Measurements from ENCODE around the gene CDC42EP4. TPM values are rescaled to one million over a fixed set of nuclear protein-coding genes. Genes with fewer than 3 reads are reported as not detected.

CDC42EP4 gene
- total and polyA plus RNA-seq, 10 of the 15 experiments (the other 5 are each of a cell fraction or from before 2014, with no cell fraction given), result 0.05 to 7.1 (median 2.7) TPM

DNA sequence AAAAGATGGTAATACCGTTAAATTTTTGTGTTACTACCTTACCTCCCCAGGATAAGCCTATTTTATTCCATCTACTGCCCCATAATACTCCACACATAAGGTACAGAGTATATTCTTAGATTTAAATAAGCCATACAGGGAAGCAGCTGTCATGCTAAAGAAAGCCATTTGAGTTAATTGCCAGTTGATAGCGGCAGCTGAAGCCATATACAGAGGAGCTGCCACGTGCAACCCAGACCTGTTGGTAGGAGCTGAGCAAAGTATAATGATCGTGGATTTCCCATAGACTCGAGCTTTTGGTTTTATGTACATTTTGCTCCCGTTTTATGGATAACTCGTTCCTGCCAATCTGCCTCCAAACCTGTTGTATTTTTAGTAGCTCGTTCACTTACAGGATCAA lies 62.1 kb downstream of the CDC42EP4 start:
- H3K4me1 ChIP-seq (ENCODE audit: control insufficient read depth, insufficient read depth, low read length), result no peaks in the 10 kb centered on the region
- 95% methylated on average over 8 of the region's 8 CpGs for WGBS (ENCODE audit: insufficient coverage, insufficient replicate concordance, low lambda C conversion rate, missing lambda C conversion rate)
- H3K27ac ChIP-seq (ENCODE audit: control insufficient read depth, insufficient read depth), result no peak overlapping the region
- ChIA-PET POLR2A (interaction anchor here (0.6 to 1.1 kb wide), 2 partner anchors 15 to 57 kb away, joined by 3 read pairs; partner anchors contain the start of gene COG1), SMC1A (ENCODE audit: uncharacterized antibody, unreplicated experiment) (interaction anchor here (0.8 to 16.1 kb wide), 10 partner anchors 10 to 690 kb away, joined by 3 to 261 read pairs (median 6); partner anchors contain the start of gene COG1), CTCF (interaction anchor here (0.7 to 12.7 kb wide), 10 partner anchors 11 to 693 kb away, joined by 3 to 365 read pairs (median 8); partner anchors contain the start of genes CDC42EP4 and COG1), RAD21 (ENCODE audit: unreplicated experiment) (interaction anchor here (0.7 to 2.5 kb wide), 6 partner anchors 9 to 693 kb away, joined by 3 to 15 read pairs (median 4); no protein-coding TSS in a partner anchor)
- no peaks in the 10 kb centered on the region for H3K9me3 ChIP-seq (replicated peaks; ENCODE audit: control insufficient read depth, insufficient read depth, low read length)
- H3K4me2 ChIP-seq (ENCODE audit: control insufficient read depth, insufficient read depth), result no peak overlapping the region
- no peaks in the 10 kb centered on the region for H3K79me2 ChIP-seq (ENCODE audit: control insufficient read depth, insufficient read depth, low read length)
- FAIRE-seq (no peak), DNase-seq (ENCODE audit: low read depth, low spot score) (no peak), ATAC-seq (no peak)
- peaks cover 0 to 15% of the 10 kb centered on the region in 2 experiments; a peak in 3 of 4 replicates for H3K36me3 ChIP-seq (ENCODE audit: control insufficient read depth in 2 of 2, insufficient read depth in 2 of 2, low read length in 1 of 2)
- no TSS peak for BruUV-seq (replicated peaks)
- in situ Hi-C loops (cut with MboI) (loop anchor here (5.0 kb wide), 1 partner anchor 123 kb away; no protein-coding TSS in a partner anchor), intact Hi-C loops (cut with micrococcal nuclease; ENCODE audit: unreplicated experiment) (loop anchor here (5.0 kb wide), 1 partner anchor 57 kb away; the partner anchor contains the start of gene COG1)
- no peak for TF ChIP-seq ZBTB40 (IDR thresholded peaks at IDR 0.05; ENCODE audit: borderline replicate concordance)
- TF ChIP-seq, protein P1, sequence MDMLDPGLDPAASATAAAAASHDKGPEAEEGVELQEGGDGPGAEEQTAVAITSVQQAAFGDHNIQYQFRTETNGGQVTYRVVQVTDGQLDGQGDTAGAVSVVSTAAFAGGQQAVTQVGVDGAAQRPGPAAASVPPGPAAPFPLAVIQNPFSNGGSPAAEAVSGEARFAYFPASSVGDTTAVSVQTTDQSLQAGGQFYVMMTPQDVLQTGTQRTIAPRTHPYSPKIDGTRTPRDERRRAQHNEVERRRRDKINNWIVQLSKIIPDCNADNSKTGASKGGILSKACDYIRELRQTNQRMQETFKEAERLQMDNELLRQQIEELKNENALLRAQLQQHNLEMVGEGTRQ (IDR thresholded peaks at IDR 0.05; ENCODE audit: borderline replicate concordance, low read depth, low read length), result no peak
- TF ChIP-seq ZNF384 (IDR thresholded peaks at IDR 0.05; ENCODE audit: borderline replicate concordance, low read depth, low read length), result no peak
- no peak for TF ChIP-seq SRF (IDR thresholded peaks at IDR 0.05; ENCODE audit: low read depth in 2 of 2, low read length in 2 of 2)
- TF ChIP-seq USF1 (IDR thresholded peaks at IDR 0.05; ENCODE audit: borderline replicate concordance, extremely low read length, insufficient read depth, low read depth, low read length), result no peak
- no peak for TF ChIP-seq HDAC2 (IDR thresholded peaks at IDR 0.05)
- no peak for TF ChIP-seq DPF2 (IDR thresholded peaks at IDR 0.05)
- no peak for TF ChIP-seq RUNX3 (IDR thresholded peaks at IDR 0.05; ENCODE audit: low read length)
- no peak for TF ChIP-seq CREB1 (IDR thresholded peaks at IDR 0.05; ENCODE audit: low read depth)
- no peak for TF ChIP-seq EED (IDR thresholded peaks at IDR 0.05; ENCODE audit: low read depth)
- no peak for TF ChIP-seq MYC (IDR thresholded peaks at IDR 0.05; ENCODE audit: insufficient read depth, insufficient read length, insufficient replicate concordance, low read length, severe bottlenecking)
- no peak overlapping the region for H3K9ac ChIP-seq (ENCODE audit: control insufficient read depth, insufficient read depth, low read length)
- no peak overlapping the region for H3K4me3 ChIP-seq
- H2AFZ ChIP-seq (ENCODE audit: control insufficient read depth, low read depth, low read length), result no peak overlapping the region
- no peaks in the 10 kb centered on the region for H3K27me3 ChIP-seq (replicated peaks in 1 of 2; ENCODE audit: control insufficient read depth in 2 of 2, insufficient read depth in 2 of 2, low read length in 1 of 2)
- H4K20me1 ChIP-seq (ENCODE audit: control insufficient read depth, insufficient read depth), result no peaks in the 10 kb centered on the region

Measured in GM12878 (cell line).